Neural crest cell (in vitro differentiated cells): ENCODE results near the gene MSL1. TPM values are rescaled to one million over a fixed set of nuclear protein-coding genes. Genes with fewer than 3 reads are reported as not detected.

ENCODE experiments used
- DNase-seq: peaks from one replicate; pipeline ENCODE4 v3.0.0; 2021; ENCODE audit warnings: low read depth, mixed read lengths, low spot score
- H3K27ac Mint-ChIP-seq: one replicate; pipeline ENCODE4 v1.8.0; 2021; ENCODE audit warnings: mild to moderate bottlenecking, mixed read lengths; ENCODE audit not compliant: unreplicated experiment
- H3K27me3 Mint-ChIP-seq: 2 replicates; pipeline ENCODE4 v1.8.0; 2021; ENCODE audit warnings: low read depth, mild to moderate bottlenecking, mixed read lengths
- H3K36me3 Mint-ChIP-seq: 2 replicates; pipeline ENCODE4 v1.8.0; 2021; ENCODE audit warnings: low read depth, mild to moderate bottlenecking, mixed read lengths
- H3K4me1 Mint-ChIP-seq: 2 replicates; pipeline ENCODE4 v1.8.0; 2021; ENCODE audit warnings: mixed read lengths
- H3K4me3 Mint-ChIP-seq: one replicate; pipeline ENCODE4 v1.8.0; 2021; ENCODE audit warnings: mild to moderate bottlenecking, mixed read lengths
- H3K9me3 Mint-ChIP-seq: 2 replicates; pipeline ENCODE4 v1.8.0; 2021; ENCODE audit warnings: mixed read lengths
- CTCF ChIP-seq: fragments of 200-600 bp; sonication (generic); conservative IDR thresholded peaks from 2 replicates; pipeline ENCODE4 v1.5.0; 2021; ENCODE audit warnings: antibody characterized with exemption, mild to moderate bottlenecking
- total RNA-seq: library from RNA; stranded (reverse); gene quantifications from 2 replicates; pipeline ENCODE4 v1.2.1, GENCODE V29; 2021

The MSL1 gene
- total RNA-seq, 1 donor from 2014 or later = 147 TPM

- Mint-ChIP-seq H3K27me3 (no peaks in the 10 kb centered on the region), H3K4me1 (peaks cover 5% of the 10 kb centered on the region), H3K9me3 (no peaks in the 10 kb centered on the region), H3K27ac (no peak overlapping the region), H3K36me3 (peaks cover 12% of the 10 kb centered on the region), H3K4me3 (no peak overlapping the region)
- no peak for TF ChIP-seq CTCF
- no peak for DNase-seq
Measured at GRCh38 chr17:40153603-40154236, 31.9 kb downstream of the MSL1 start.

- H3K27ac Mint-ChIP-seq = peak overlapping the region; percentile 47
- peaks cover 4% of the 10 kb centered on the region for H3K4me1 Mint-ChIP-seq
- no peaks in the 10 kb centered on the region for H3K27me3 Mint-ChIP-seq
- TF ChIP-seq CTCF = no peak
- no peak overlapping the region for H3K4me3 Mint-ChIP-seq
- no peak for DNase-seq
- no peaks in the 10 kb centered on the region for H3K9me3 Mint-ChIP-seq
- H3K36me3 Mint-ChIP-seq = peaks cover 13% of the 10 kb centered on the region
Measured at GRCh38 chr17:40157973-40158372, 36.2 kb downstream of the MSL1 start.

GRCh38 chr17:40158438-40159013 is 36.8 kb downstream of the MSL1 start:
- TF ChIP-seq CTCF = no peak
- no peak overlapping the region for H3K27ac Mint-ChIP-seq
- no peak for DNase-seq
- no peaks in the 10 kb centered on the region for H3K27me3 Mint-ChIP-seq
- H3K4me1 Mint-ChIP-seq = peaks cover 4% of the 10 kb centered on the region
- H3K36me3 Mint-ChIP-seq = peaks cover 11% of the 10 kb centered on the region
- H3K4me3 Mint-ChIP-seq = no peak overlapping the region
- H3K9me3 Mint-ChIP-seq = no peaks in the 10 kb centered on the region

- Mint-ChIP-seq H3K27ac (no peak overlapping the region), H3K9me3 (no peaks in the 10 kb centered on the region), H3K4me1 (peaks cover 4% of the 10 kb centered on the region), H3K4me3 (no peak overlapping the region), H3K27me3 (no peaks in the 10 kb centered on the region), H3K36me3 (peaks cover 13% of the 10 kb centered on the region)
- DNase-seq = no peak
- TF ChIP-seq CTCF = no peak
Measured at GRCh38 chr17:40159456-40159855, 37.7 kb downstream of the MSL1 start.

GRCh38 chr17:40167685-40168261 is 46.0 kb downstream of the MSL1 start:
- no peak overlapping the region for H3K4me3 Mint-ChIP-seq
- no peak for TF ChIP-seq CTCF
- DNase-seq = no peak
- H3K36me3 Mint-ChIP-seq = peaks cover 14% of the 10 kb centered on the region
- H3K9me3 Mint-ChIP-seq = no peaks in the 10 kb centered on the region
- peak overlapping the region; percentile 37 for H3K27ac Mint-ChIP-seq
- H3K4me1 Mint-ChIP-seq = peaks cover 3% of the 10 kb centered on the region
- no peaks in the 10 kb centered on the region for H3K27me3 Mint-ChIP-seq
